Measurements from ENCODE around the gene NEU4. TPM values are rescaled to one million over a fixed set of nuclear protein-coding genes. Genes with fewer than 3 reads are reported as not detected.

Gene NEU4
- total and polyA plus RNA-seq, 9 of the 15 experiments (the other 6 are each of a cell fraction or from before 2014, with no cell fraction given), result 0.01 to 0.40 TPM; not detected in 7

GRCh38 chr2:241842620-241843211 is 33.7 kb downstream of the NEU4 start (continued):
- no peak for TF ChIP-seq KAT2B (IDR thresholded peaks at IDR 0.05; ENCODE audit: low read depth, low read length)
- no peak for TF ChIP-seq RBM22 (IDR thresholded peaks at IDR 0.05; ENCODE audit: low read depth, low read length, poor library complexity, severe bottlenecking)
- no peak for TF ChIP-seq TAL1 (IDR thresholded peaks at IDR 0.05)
- no peak for TF ChIP-seq PRPF4 (IDR thresholded peaks at IDR 0.05; ENCODE audit: insufficient read depth, low read depth, low read length, poor library complexity, severe bottlenecking)
- TF ChIP-seq NFE2 (IDR thresholded peaks at IDR 0.05; ENCODE audit: low read depth), result no peak
- peak; percentile 99 for TF ChIP-seq ZBTB33 (CRISPR knock-in tag; IDR thresholded peaks at IDR 0.05)
- no peak for TF ChIP-seq MAFK (IDR thresholded peaks at IDR 0.05; ENCODE audit: low read length)
- no peak for TF ChIP-seq PHF8 (IDR thresholded peaks at IDR 0.05; ENCODE audit: borderline replicate concordance, low read length)
- TF ChIP-seq, protein P1, sequence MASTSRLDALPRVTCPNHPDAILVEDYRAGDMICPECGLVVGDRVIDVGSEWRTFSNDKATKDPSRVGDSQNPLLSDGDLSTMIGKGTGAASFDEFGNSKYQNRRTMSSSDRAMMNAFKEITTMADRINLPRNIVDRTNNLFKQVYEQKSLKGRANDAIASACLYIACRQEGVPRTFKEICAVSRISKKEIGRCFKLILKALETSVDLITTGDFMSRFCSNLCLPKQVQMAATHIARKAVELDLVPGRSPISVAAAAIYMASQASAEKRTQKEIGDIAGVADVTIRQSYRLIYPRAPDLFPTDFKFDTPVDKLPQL (IDR thresholded peaks at IDR 0.05; ENCODE audit: extremely low read depth, insufficient read length), result no peak
- TF ChIP-seq CGGBP1 (CRISPR knock-in tag; IDR thresholded peaks at IDR 0.05), result no peak
- peak; percentile 33; the same call in 1 of the 2 replicates for TF ChIP-seq ZBTB7A (IDR thresholded peaks at IDR 0.05; ENCODE audit: borderline replicate concordance, control insufficient read depth, low read depth, low read length)
- TF ChIP-seq, protein P2, sequence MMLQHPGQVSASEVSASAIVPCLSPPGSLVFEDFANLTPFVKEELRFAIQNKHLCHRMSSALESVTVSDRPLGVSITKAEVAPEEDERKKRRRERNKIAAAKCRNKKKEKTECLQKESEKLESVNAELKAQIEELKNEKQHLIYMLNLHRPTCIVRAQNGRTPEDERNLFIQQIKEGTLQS (IDR thresholded peaks at IDR 0.05), result no peak
- TF ChIP-seq, protein P2 (CRISPR knock-in tag; conservative IDR thresholded peaks at IDR 0.05), result no peak
- no peak for TF ChIP-seq PHF21A (IDR thresholded peaks at IDR 0.05; ENCODE audit: borderline replicate concordance, low read depth)
- peak; percentile 61; the same call in 1 of the 2 replicates for TF ChIP-seq BCOR (IDR thresholded peaks at IDR 0.05)
- no peak for TF ChIP-seq HNRNPH1 (optimal IDR thresholded peaks at IDR 0.05; ENCODE audit: low read depth, low read length)
- TF ChIP-seq ZNF592 (IDR thresholded peaks at IDR 0.05), result peak; percentile 49; the same call in 1 of the 2 replicates
- 0 out of 2 replicates have a peak, but pooled peaks have one; percentile 60 for TF ChIP-seq PTBP1 (IDR thresholded peaks at IDR 0.05; ENCODE audit: low read depth, low read length)
- TF ChIP-seq MIER1 (IDR thresholded peaks at IDR 0.05; ENCODE audit: low read depth), result peak; percentile 57; the same call in 1 of the 2 replicates

All from K562 (cell line).